Ovary (tissue), 9 donors: ENCODE measurements around the gene SKP2. TPM values are rescaled to one million over a fixed set of nuclear protein-coding genes. Genes with fewer than 3 reads are reported as not detected.
"Not testable (repeated sequence)": the region's sequence is repeated elsewhere in the genome, so short reads cannot be mapped to it uniquely, and the experiment has no call there.

Experiments
- DNase-seq, 5 donors: peaks; one replicate each; pipeline ENCODE4 v3.0.0-alpha.2; 2019 to 2020
- H3K27ac ChIP-seq, 2 donors: fragments of 200-600 bp; one replicate each; pipeline versions ENCODE4 v1.5.1 to v1.8.0; 2019 to 2022
- H3K27me3 ChIP-seq: fragments of 200-600 bp; one replicate; pipeline ENCODE4 v1.8.0; 2022
- H3K36me3 ChIP-seq: fragments of 200-600 bp; sonication (generic); one replicate; pipeline ENCODE4 v1.5.1; 2019
- H3K4me1 ChIP-seq: one replicate; pipeline ENCODE4 v1.8.1; 2013; ENCODE audit warnings: mild to moderate bottlenecking, moderate library complexity; ENCODE audit not compliant: insufficient read depth
- H3K4me3 ChIP-seq: fragments of 200-600 bp; sonication (generic); one replicate; pipeline ENCODE4 v1.5.1; 2017
- H3K9me3 ChIP-seq, 2 donors: fragments of 200-600 bp in 1 of 2; sonication (generic) in 1 of 2; one replicate each; pipeline versions ENCODE4 v1.5.1 to v1.8.1; 2013 to 2019; ENCODE audit warnings: mild to moderate bottlenecking in 1 of 2, moderate library complexity in 1 of 2
- CTCF ChIP-seq, 3 donors: fragments of 450-650 bp in 2 of 3; fragments of 200-600 bp in 1 of 3; IDR thresholded peaks; one replicate each; pipeline versions ENCODE4 v1.5.1 to v1.8.0; 2016 to 2022; ENCODE audit warnings: antibody characterized with exemption in 3 of 3, mild to moderate bottlenecking in 1 of 3
- EP300 ChIP-seq: sonication (generic); formaldehyde crosslinking; IDR thresholded peaks from one replicate; pipeline ENCODE4 v1.6.1; 2017; ENCODE audit warnings: antibody characterized with exemption
- POLR2A ChIP-seq: fragments of 450-650 bp; IDR thresholded peaks from one replicate; pipeline ENCODE4 v1.6.1; 2017; ENCODE audit warnings: antibody characterized with exemption, mild to moderate bottlenecking, moderate library complexity
- WGBS, 3 donors: extraction: QIAGEN DNeasy Blood & Tissue Kit in 1 of 3; methylation state at CpG; one replicate each; pipeline versions ENCODE4 v1.1.5 to v1.1.7; 2013 to 2017; 5-methylcytosine and 5-hydroxymethylcytosine counted together
- intact Hi-C, 4 donors: fragments of 100-400 bp; cut with DNase I; formaldehyde crosslinking; loops; one replicate each; pipeline versions ENCODE4 v1.11.0 to v1.15.1; 2022 to 2023
- polyA plus RNA-seq, 2 donors: library from polyadenylated mRNA; stranded (reverse); fragments of 200-250 nt in 1 of 2; fragments of 350-450 nt in 1 of 2; fragmentation: Illumina TruSeq in 1 of 2; extraction: RNeasy Lipid Tissue Mini Kit (QIAGEN cat#74804) in 1 of 2; gene quantifications; one replicate each; pipeline ENCODE4 v1.2.3, GENCODE V29; 2013 to 2014
- total RNA-seq, 7 donors: library from RNA; depleted of rRNA in 2 of 7; stranded (reverse); fragments of >200 nt in 2 of 7; fragmentation: NEBNext Ultra II Directional in 3 of 7; extraction: Animal tissue kit (Norgen Biotek cat#: 25700) in 3 of 7; gene quantifications; one replicate each; pipeline versions ENCODE4 v1.1.0 to v1.2.4, GENCODE V29; 2016 to 2023
- donor health status: DM: no; HTN: no; CAD: no; lungs with moderate emphysema.
- donor health status: DM: no; HTN: no; CAD: no.
- donor health status: Bipolar disorder and iron deficiency.
- donor health status: DM: yes; HTN: yes; CAD: no.
- donor health status: DM: no; HTN: no; CAD: no.
- donor health status: DM: yes; HTN: yes; CAD: no.

The SKP2 gene
- total and polyA plus RNA-seq, 9 donors = 4.5 to 15.4 (median 10.0) TPM

- no peak for TF ChIP-seq EP300
- TF ChIP-seq POLR2A = no peak
- no peak for TF ChIP-seq CTCF (IDR thresholded peaks at IDR 0.05)
- no peak for DNase-seq
- Histone ChIP-seq H3K36me3 (no peaks in the 10 kb centered on the region), H3K27me3 (no peaks in the 10 kb centered on the region), H3K27ac (no peak overlapping the region), H3K4me1 (peaks cover 3% of the 10 kb centered on the region), H3K4me3 (no peak overlapping the region), H3K9me3 (no peaks in the 10 kb centered on the region)
- intact Hi-C loops = no loop called here
- 93 to 94% (median 94%) methylated on average over 3 of the region's 3 CpGs for WGBS, 3 donors
Observed at GRCh38 chr5:36178524-36178890, 26.6 kb downstream of the SKP2 start.

- TF ChIP-seq CTCF (IDR thresholded peaks at IDR 0.05) (no peak), EP300 (no peak), POLR2A (no peak)
- Histone ChIP-seq H3K27ac (no peak overlapping the region), H3K4me3 (no peak overlapping the region), H3K4me1 (no peaks in the 10 kb centered on the region), H3K36me3 (no peaks in the 10 kb centered on the region), H3K27me3 (no peaks in the 10 kb centered on the region), H3K9me3 (no peaks in the 10 kb centered on the region)
- intact Hi-C loops = no loop called here
- WGBS, 3 donors = 88 to 90% (median 88%) methylated on average over 4 of the region's 4 CpGs
- DNase-seq = no peak
Observed at GRCh38 chr5:36179950-36180349, 28.0 kb downstream of the SKP2 start.

GRCh38 chr5:36180556-36181350 lies 28.8 kb downstream of the SKP2 start:
- Histone ChIP-seq H3K4me3 (no peak overlapping the region), H3K27ac (no peak overlapping the region), H3K27me3 (no peaks in the 10 kb centered on the region), H3K4me1 (no peaks in the 10 kb centered on the region), H3K9me3 (no peaks in the 10 kb centered on the region), H3K36me3 (no peaks in the 10 kb centered on the region)
- intact Hi-C loops = no loop called here
- TF ChIP-seq CTCF (IDR thresholded peaks at IDR 0.05) (no peak), EP300 (no peak), POLR2A (no peak)
- WGBS, 3 donors = 96 to 98% (median 97%) methylated on average over 2 of the region's 2 CpGs
- no peak for DNase-seq

- no peaks in the 10 kb centered on the region for H3K9me3 ChIP-seq
- no peak for TF ChIP-seq CTCF (IDR thresholded peaks at IDR 0.05)
- no peak for TF ChIP-seq POLR2A
- no peak for TF ChIP-seq EP300
- WGBS, 3 donors = 76 to 78% (median 77%) methylated on average over 2 of the region's 2 CpGs
- H3K4me1 ChIP-seq = no peaks in the 10 kb centered on the region
- H3K27ac ChIP-seq = no peak overlapping the region
- no peaks in the 10 kb centered on the region for H3K27me3 ChIP-seq
- no peaks in the 10 kb centered on the region for H3K36me3 ChIP-seq
- DNase-seq = no peak
- intact Hi-C loops = no loop called here
- no peak overlapping the region for H3K4me3 ChIP-seq
Observed at GRCh38 chr5:36181774-36182173, 29.9 kb downstream of the SKP2 start.

GRCh38 chr5:36184408-36184807 lies 32.5 kb downstream of the SKP2 start:
- H3K9me3 ChIP-seq, H3K36me3 ChIP-seq, intact Hi-C loops, H3K27ac ChIP-seq, H3K4me1 ChIP-seq, H3K4me3 ChIP-seq, H3K27me3 ChIP-seq, DNase-seq: not testable (repeated sequence)
- 73 to 97% (median 74%) methylated on average over 3 to 4 of the region's 4 CpGs for WGBS, 3 donors
